T-cell (primary cell): ENCODE data around the gene LRP1B. TPM values are rescaled to one million over a fixed set of nuclear protein-coding genes. Genes with fewer than 3 reads are reported as not detected.

Experiments
- ATAC-seq, 4 experiments: fragments of 200-7000 bp in 3 of 4; fragments of 150-1000 bp in 1 of 4; cut with Tn5 transposase; replicated peaks in 1 of 4; 1 replicate in 3 of 4; 2 replicates in 1 of 4; pipeline ENCODE4 v1.10.0; 2021; ENCODE audit warnings: moderate library complexity in 3 of 4, mild to moderate bottlenecking in 2 of 4, moderate number of reproducible peaks in 1 of 4
- CTCF ChIA-PET, 2 donors: fragments of 300-600 bp; sonication (Branson Sonifier 250); formaldehyde crosslinking; loops; one replicate each; lab custom pipeline; 2022; ENCODE audit warnings: antibody characterized with exemption in 2 of 2; lab: Charles Lee
- POLR2A ChIA-PET, 2 donors: fragments of 300-600 bp; sonication (Branson Sonifier 250); formaldehyde crosslinking; loops; one replicate each; lab custom pipeline; 2022; ENCODE audit warnings: antibody characterized with exemption in 2 of 2; lab: Charles Lee
- DNase-seq, 35 experiments: peaks; one replicate each; pipeline versions ENCODE4 v3.0.0 to v3.0.0-alpha.2; 2013 to 2023
- H3K27ac ChIP-seq: one replicate; pipeline ENCODE4 v1.5.1; 2013; ENCODE audit warnings: low read length
- H3K27me3 ChIP-seq, 2 experiments: replicated peaks in 1 of 2; 1 replicate in 1 of 2; 2 replicates in 1 of 2; pipeline versions ENCODE4 v1.6.1 to v1.7.0; 2013; ENCODE audit warnings: low read length in 1 of 2, mixed read lengths in 1 of 2; ENCODE audit not compliant: control insufficient read depth in 2 of 2, insufficient read depth in 2 of 2; ENCODE audit errors: extremely low read depth in 1 of 2
- H3K36me3 ChIP-seq, 2 donors: 1 replicate in 1 of 2; 2 replicates in 1 of 2; pipeline versions ENCODE4 v1.6.1 to v1.7.0; 2013; ENCODE audit warnings: low read length in 1 of 2; ENCODE audit not compliant: control insufficient read depth in 2 of 2, insufficient read depth in 1 of 2; ENCODE audit errors: extremely low read depth in 1 of 2
- H3K4me1 ChIP-seq, 2 experiments: 1 replicate in 1 of 2; 2 replicates in 1 of 2; pipeline versions ENCODE4 v1.6.1 to v1.7.0; 2013; ENCODE audit warnings: low read length in 2 of 2, mixed read lengths in 1 of 2; ENCODE audit not compliant: insufficient read depth in 2 of 2, control insufficient read depth in 1 of 2; ENCODE audit errors: extremely low read depth in 1 of 2
- H3K4me3 ChIP-seq, 2 donors: 1 replicate in 1 of 2; 2 replicates in 1 of 2; pipeline versions ENCODE4 v1.5.1 to v1.7.0; 2013; ENCODE audit warnings: mild to moderate bottlenecking in 2 of 2, low read length in 1 of 2, moderate library complexity in 1 of 2; ENCODE audit not compliant: control insufficient read depth in 1 of 2; ENCODE audit errors: extremely low read depth in 1 of 2
- H3K9me3 ChIP-seq: 2 replicates; pipeline ENCODE4 v1.7.0; 2013
- H3K27ac Mint-ChIP-seq, 2 donors: one replicate each; pipeline ENCODE4 v1.8.0; 2020 to 2021; ENCODE audit warnings: mild to moderate bottlenecking in 2 of 2, mixed read lengths in 2 of 2
- H3K27me3 Mint-ChIP-seq, 2 donors: one replicate each; pipeline ENCODE4 v1.8.0; 2021 to 2022; ENCODE audit warnings: mixed read lengths in 2 of 2
- H3K36me3 Mint-ChIP-seq: one replicate; pipeline ENCODE4 v1.8.0; 2021; ENCODE audit warnings: mixed read lengths
- H3K4me1 Mint-ChIP-seq, 3 donors: one replicate each; pipeline ENCODE4 v1.8.0; 2020 to 2022; ENCODE audit warnings: mixed read lengths in 3 of 3, mild to moderate bottlenecking in 1 of 3
- H3K4me3 Mint-ChIP-seq, 3 donors: one replicate each; pipeline ENCODE4 v1.8.0; 2020 to 2022; ENCODE audit warnings: mild to moderate bottlenecking in 3 of 3, mixed read lengths in 3 of 3, moderate library complexity in 3 of 3
- H3K9me3 Mint-ChIP-seq, 3 donors: one replicate each; pipeline ENCODE4 v1.8.0; 2020 to 2022; ENCODE audit warnings: mixed read lengths in 3 of 3
- WGBS: methylation state at CpG from one replicate; pipeline ENCODE4 v1.1.5; 2013; ENCODE audit warnings: missing lambda C conversion rate; ENCODE audit not compliant: insufficient coverage; 5-methylcytosine and 5-hydroxymethylcytosine counted together
- total RNA-seq, 35 experiments: library from RNA in 6 of 35; stranded (reverse) in 6 of 35; fragments of 120-200 nt in 1 of 35; gene quantifications; one replicate each; pipeline versions ENCODE4 v1.2.1 to v1.2.4 and lab custom pipeline; 2013 to 2026

Gene LRP1B
- total RNA-seq, 5 donors from 2014 or later (not counting 1 experiment from before 2014, with no cell fraction given): not detected

- no peaks in the 10 kb centered on the region for H3K4me1 ChIP-seq
- Mint-ChIP-seq H3K27me3 (no peaks in the 10 kb centered on the region), H3K4me1 (no peaks in the 10 kb centered on the region), H3K36me3 (no peaks in the 10 kb centered on the region), H3K27ac (no peak overlapping the region), H3K9me3 (peaks cover under 1 to 11% (median 6%) of the 10 kb centered on the region in 3 donors), H3K4me3 (no peak overlapping the region)
- no peak for DNase-seq
- no CpG with 5 or more reads among the region's 2 CpGs for WGBS
- no peaks in the 10 kb centered on the region for H3K27me3 ChIP-seq
- H3K9me3 ChIP-seq: no peaks in the 10 kb centered on the region
- no peaks in the 10 kb centered on the region for H3K36me3 ChIP-seq
- CTCF ChIA-PET: no interaction called here
- no peak for ATAC-seq
- H3K4me3 ChIP-seq: no peak overlapping the region
- H3K27ac ChIP-seq: no peak overlapping the region
- POLR2A ChIA-PET: no interaction called here
Measured at GRCh38 chr2:142170847-142171246, 40.0 kb upstream of the LRP1B start.

GRCh38 chr2:142165790-142166189 is 35.0 kb upstream of the LRP1B start:
- no peaks in the 10 kb centered on the region for H3K27me3 Mint-ChIP-seq
- Histone ChIP-seq H3K27me3 (no peaks in the 10 kb centered on the region), H3K9me3 (no peaks in the 10 kb centered on the region), H3K4me3 (no peak overlapping the region), H3K4me1 (no peaks in the 10 kb centered on the region), H3K27ac (no peak overlapping the region), H3K36me3 (no peaks in the 10 kb centered on the region)
- ATAC-seq: no peak
- DNase-seq: no peak
- H3K36me3 Mint-ChIP-seq: no peaks in the 10 kb centered on the region
- no peak overlapping the region for H3K4me3 Mint-ChIP-seq
- WGBS: 61% methylated on average over 3 of the region's 3 CpGs
- H3K4me1 Mint-ChIP-seq: no peaks in the 10 kb centered on the region
- POLR2A ChIA-PET: no interaction called here
- no peak overlapping the region for H3K27ac Mint-ChIP-seq
- peaks cover 5 to 15% (median 11%) of the 10 kb centered on the region in 3 donors for H3K9me3 Mint-ChIP-seq
- CTCF ChIA-PET: no interaction called here

GRCh38 chr2:142153601-142154000 is 22.8 kb upstream of the LRP1B start:
- Mint-ChIP-seq H3K27me3 (no peaks in the 10 kb centered on the region), H3K9me3 (peaks cover 3 to 15% (median 4%) of the 10 kb centered on the region in 3 donors), H3K27ac (no peak overlapping the region), H3K36me3 (no peaks in the 10 kb centered on the region), H3K4me3 (no peak overlapping the region), H3K4me1 (no peaks in the 10 kb centered on the region)
- Histone ChIP-seq H3K27ac (no peak overlapping the region), H3K36me3 (no peaks in the 10 kb centered on the region), H3K4me3 (no peak overlapping the region), H3K4me1 (no peaks in the 10 kb centered on the region), H3K27me3 (no peaks in the 10 kb centered on the region), H3K9me3 (no peaks in the 10 kb centered on the region)
- WGBS: no CpG with 5 or more reads among the region's 1 CpG
- no peak for ATAC-seq
- POLR2A ChIA-PET: no interaction called here
- DNase-seq: no peak
- CTCF ChIA-PET: interaction anchor here in 1 of 2 donors (0.6 kb wide), 1 partner anchor 16 kb away, joined by 3 read pairs; no protein-coding TSS in a partner anchor

GRCh38 chr2:142150453-142150852 is 19.6 kb upstream of the LRP1B start:
- Histone ChIP-seq H3K4me1 (no peaks in the 10 kb centered on the region), H3K36me3 (no peaks in the 10 kb centered on the region), H3K27me3 (no peaks in the 10 kb centered on the region), H3K27ac (no peak overlapping the region), H3K9me3 (no peaks in the 10 kb centered on the region), H3K4me3 (no peak overlapping the region)
- no CpG with 5 or more reads among the region's 1 CpG for WGBS
- Mint-ChIP-seq H3K4me1 (no peaks in the 10 kb centered on the region), H3K27ac (no peak overlapping the region), H3K36me3 (no peaks in the 10 kb centered on the region), H3K27me3 (no peaks in the 10 kb centered on the region), H3K4me3 (no peak overlapping the region), H3K9me3 (peaks cover 7 to 17% (median 8%) of the 10 kb centered on the region in 3 donors)
- ChIA-PET CTCF (no interaction called here), POLR2A (no interaction called here)
- DNase-seq: no peak
- no peak for ATAC-seq

- ChIA-PET POLR2A (no interaction called here), CTCF (no interaction called here)
- DNase-seq: no peak
- H3K27ac Mint-ChIP-seq: no peak overlapping the region
- Histone ChIP-seq H3K27me3 (no peaks in the 10 kb centered on the region), H3K9me3 (no peaks in the 10 kb centered on the region), H3K27ac (no peak overlapping the region), H3K4me3 (no peak overlapping the region), H3K36me3 (no peaks in the 10 kb centered on the region), H3K4me1 (no peaks in the 10 kb centered on the region)
- ATAC-seq: no peak
- peaks cover 3 to 9% (median 4%) of the 10 kb centered on the region in 3 donors for H3K9me3 Mint-ChIP-seq
- no peaks in the 10 kb centered on the region for H3K36me3 Mint-ChIP-seq
- H3K27me3 Mint-ChIP-seq: no peaks in the 10 kb centered on the region
- no peak overlapping the region for H3K4me3 Mint-ChIP-seq
- 20% methylated on average over 1 of the region's 2 CpGs for WGBS
- H3K4me1 Mint-ChIP-seq: no peaks in the 10 kb centered on the region
Measured at GRCh38 chr2:142144547-142144946, 13.7 kb upstream of the LRP1B start.

GRCh38 chr2:142142595-142142994 is 11.8 kb upstream of the LRP1B start:
- ChIA-PET POLR2A (no interaction called here), CTCF (no interaction called here)
- H3K9me3 ChIP-seq: no peaks in the 10 kb centered on the region

GRCh38 chr2:142140434-142140845 is 9.6 kb upstream of the LRP1B start:
- no peaks in the 10 kb centered on the region for H3K27me3 Mint-ChIP-seq
- WGBS: no CpG with 5 or more reads among the region's 2 CpGs
- H3K4me1 Mint-ChIP-seq: no peaks in the 10 kb centered on the region
- Histone ChIP-seq H3K4me3 (no peak overlapping the region), H3K9me3 (no peaks in the 10 kb centered on the region), H3K27me3 (no peaks in the 10 kb centered on the region), H3K27ac (no peak overlapping the region), H3K4me1 (no peaks in the 10 kb centered on the region), H3K36me3 (no peaks in the 10 kb centered on the region)
- H3K36me3 Mint-ChIP-seq: no peaks in the 10 kb centered on the region
- CTCF ChIA-PET: no interaction called here
- no peak overlapping the region for H3K4me3 Mint-ChIP-seq
- ATAC-seq (no peak), DNase-seq (no peak)
- peaks cover 0 to 3% (median 0%) of the 10 kb centered on the region in 3 donors for H3K9me3 Mint-ChIP-seq
- POLR2A ChIA-PET: interaction anchor here in 1 of 2 donors (0.7 kb wide), 1 partner anchor 84 kb away, joined by 17 read pairs; no protein-coding TSS in a partner anchor
- H3K27ac Mint-ChIP-seq: no peak overlapping the region

More at GRCh38 chr2:142142595-142142994, 11.8 kb upstream of the LRP1B start:
- no peaks in the 10 kb centered on the region for H3K27me3 ChIP-seq
- H3K4me3 ChIP-seq: no peak overlapping the region
- DNase-seq (no peak), ATAC-seq (no peak)
- Mint-ChIP-seq H3K27ac (no peak overlapping the region), H3K4me3 (no peak overlapping the region), H3K36me3 (no peaks in the 10 kb centered on the region), H3K9me3 (peaks cover 0 to 4% (median 3%) of the 10 kb centered on the region in 3 donors), H3K4me1 (no peaks in the 10 kb centered on the region), H3K27me3 (no peaks in the 10 kb centered on the region)
- H3K27ac ChIP-seq: no peak overlapping the region
- no peaks in the 10 kb centered on the region for H3K36me3 ChIP-seq
- 86% methylated on average over 2 of the region's 3 CpGs for WGBS
- H3K4me1 ChIP-seq: no peaks in the 10 kb centered on the region
